OCI-LY1 (cell line): ENCODE data around the gene TSC22D4.

Experiments
- H2AFZ ChIP-seq: fragments of 200-600 bp; sonication (generic), shearing (Covaris generic); 2 replicates; pipeline ENCODE4 v1.6.0; 2014; ENCODE audit warnings: antibody characterized with exemption, mild to moderate bottlenecking, low read length
- H3F3A ChIP-seq: fragments of 200-600 bp; sonication (generic), shearing (Covaris generic); 2 replicates; pipeline ENCODE4 v1.6.0; 2014; ENCODE audit warnings: mild to moderate bottlenecking, antibody characterized with exemption, low read length, moderate library complexity; ENCODE audit not compliant: insufficient read depth
- H3K27ac ChIP-seq: fragments of 200-600 bp; sonication (generic); 2 replicates; pipeline ENCODE4 v1.5.1; 2014; ENCODE audit warnings: low read length, mixed run types, mild to moderate bottlenecking, low read depth; ENCODE audit not compliant: poor library complexity, severe bottlenecking
- H3K27me3 ChIP-seq: fragments of 200-600 bp; sonication (generic); 2 replicates; pipeline ENCODE4 v1.6.0; 2014; ENCODE audit warnings: antibody characterized with exemption, mild to moderate bottlenecking, low read length, moderate library complexity; ENCODE audit not compliant: insufficient read depth
- H3K36me3 ChIP-seq: fragments of 200-600 bp; sonication (generic); 2 replicates; pipeline ENCODE4 v1.6.1; 2014; ENCODE audit warnings: mild to moderate bottlenecking, antibody characterized with exemption, low read length, moderate library complexity, mixed read lengths; ENCODE audit not compliant: insufficient read depth
- H3K4me1 ChIP-seq: fragments of 200-600 bp; sonication (generic); 2 replicates; pipeline ENCODE4 v1.5.1; 2014; ENCODE audit warnings: mild to moderate bottlenecking, low read length, moderate library complexity; ENCODE audit not compliant: insufficient read depth, severe bottlenecking
- H3K4me2 ChIP-seq: fragments of 200-600 bp; sonication (generic), shearing (Covaris generic); 2 replicates; pipeline ENCODE4 v1.6.1; 2014; ENCODE audit warnings: low read length
- H3K4me3 ChIP-seq: fragments of 200-600 bp; sonication (generic); 2 replicates; pipeline ENCODE4 v1.5.1; 2014; ENCODE audit warnings: low read length, low read depth, mild to moderate bottlenecking, mixed read lengths; ENCODE audit not compliant: poor library complexity, severe bottlenecking
- H3K79me2 ChIP-seq: fragments of 200-600 bp; shearing (Covaris generic); 2 replicates; pipeline ENCODE4 v1.6.1; 2016; ENCODE audit warnings: mixed run types, low read length, mixed read lengths; ENCODE audit not compliant: insufficient read depth
- H3K9ac ChIP-seq: fragments of 200-600 bp; sonication (generic), shearing (Covaris generic); 2 replicates; pipeline ENCODE4 v1.6.1; 2014; ENCODE audit warnings: mild to moderate bottlenecking, low read length, mixed read lengths
- H3K9me2 ChIP-seq: fragments of 200-600 bp; sonication (generic), shearing (Covaris generic); 2 replicates; pipeline ENCODE4 v1.6.1; 2014; ENCODE audit warnings: low read depth, mild to moderate bottlenecking, low read length, mixed read lengths
- H3K9me3 ChIP-seq: fragments of 200-600 bp; shearing (Covaris generic); 2 replicates; pipeline ENCODE4 v1.6.1; 2014; ENCODE audit warnings: low read length, mixed read lengths
- H4K20me1 ChIP-seq: fragments of 200-600 bp; sonication (generic), shearing (Covaris generic); 2 replicates; pipeline ENCODE4 v1.6.0; 2016; ENCODE audit warnings: mild to moderate bottlenecking, low read length; ENCODE audit not compliant: insufficient read depth
- CTCF ChIP-seq: fragments of 200-600 bp; sonication (generic), shearing (Covaris generic); IDR thresholded peaks from 2 replicates; pipeline ENCODE4 v1.5.1; 2017; ENCODE audit warnings: mild to moderate bottlenecking, antibody characterized with exemption, low read length, moderate library complexity, mixed read lengths
- EZH2 ChIP-seq: fragments of 200-600 bp; sonication (generic), shearing (Covaris generic); IDR thresholded peaks from 2 replicates; pipeline ENCODE4 v1.8.0; 2017; ENCODE audit warnings: borderline replicate concordance, mixed run types, mild to moderate bottlenecking, antibody characterized with exemption, low read length, moderate library complexity, mixed read lengths

Gene TSC22D4

GRCh38 chr7:100418930-100419659 lies 59.9 kb downstream of the TSC22D4 start:
- H3K4me1 ChIP-seq: no peaks in the 10 kb centered on the region
- H3F3A ChIP-seq: no peaks in the 10 kb centered on the region
- H3K27me3 ChIP-seq: no peaks in the 10 kb centered on the region
- no peaks in the 10 kb centered on the region for H3K9me3 ChIP-seq
- H3K36me3 ChIP-seq: no peaks in the 10 kb centered on the region
- no peak overlapping the region for H2AFZ ChIP-seq
- H3K79me2 ChIP-seq: no peaks in the 10 kb centered on the region
- H3K27ac ChIP-seq: no peak overlapping the region
- no peaks in the 10 kb centered on the region for H3K9me2 ChIP-seq
- H4K20me1 ChIP-seq: no peaks in the 10 kb centered on the region
- TF ChIP-seq EZH2 (no peak), CTCF (no peak)
- no peak overlapping the region for H3K4me2 ChIP-seq
- H3K9ac ChIP-seq: no peak overlapping the region
- no peak overlapping the region for H3K4me3 ChIP-seq
